KMS-11 (cell line): Measurements from ENCODE around the gene PRDM16.

Experiments used
- H2AFZ ChIP-seq: fragments of 200-600 bp; sonication (generic); 2 replicates; pipeline ENCODE4 v1.6.1; 2016; ENCODE audit warnings: antibody characterized with exemption, mixed run types, low read depth
- H3K27ac ChIP-seq: fragments of 200-600 bp; sonication (generic); 2 replicates; pipeline ENCODE4 v1.6.1; 2016; ENCODE audit warnings: mild to moderate bottlenecking, mixed run types
- H3K27me3 ChIP-seq: fragments of 200-600 bp; sonication (generic); 2 replicates; pipeline ENCODE4 v1.6.1; 2017; ENCODE audit warnings: mild to moderate bottlenecking, low read depth, mixed run types, moderate library complexity; ENCODE audit not compliant: insufficient read depth
- H3K36me3 ChIP-seq: fragments of 200-600 bp; sonication (generic); 2 replicates; pipeline ENCODE4 v1.6.1; 2017; ENCODE audit warnings: mild to moderate bottlenecking, mixed run types; ENCODE audit not compliant: insufficient read depth
- H3K4me1 ChIP-seq: fragments of 200-600 bp; sonication (generic); 2 replicates; pipeline ENCODE4 v1.6.1; 2016; ENCODE audit warnings: mild to moderate bottlenecking, low read depth, mixed run types; ENCODE audit not compliant: poor library complexity, severe bottlenecking
- H3K4me2 ChIP-seq: fragments of 200-600 bp; sonication (generic); 2 replicates; pipeline ENCODE4 v1.7.0; 2016; ENCODE audit warnings: mild to moderate bottlenecking, mixed run types
- H3K4me3 ChIP-seq: fragments of 200-600 bp; sonication (generic); IDR thresholded peaks from 2 replicates; pipeline ENCODE4 v1.6.1; 2017; ENCODE audit warnings: low read depth, low read length, mixed read lengths; ENCODE audit not compliant: insufficient read depth
- H3K79me2 ChIP-seq: fragments of 200-600 bp; sonication (generic); 2 replicates; pipeline ENCODE4 v1.6.1; 2016; ENCODE audit warnings: low read depth, mixed run types; ENCODE audit not compliant: insufficient read depth
- H3K9ac ChIP-seq: fragments of 200-600 bp; sonication (generic); 2 replicates; pipeline ENCODE4 v1.6.1; 2016; ENCODE audit warnings: mild to moderate bottlenecking, mixed run types
- H4K20me1 ChIP-seq: fragments of 200-600 bp; sonication (generic); 2 replicates; pipeline ENCODE4 v1.6.1; 2016; ENCODE audit warnings: mild to moderate bottlenecking, mixed run types; ENCODE audit not compliant: insufficient read depth
- CTCF ChIP-seq: fragments of 200-600 bp; sonication (generic); conservative IDR thresholded peaks from 2 replicates; pipeline ENCODE4 v1.6.1; 2017; ENCODE audit warnings: low read depth, mild to moderate bottlenecking, antibody characterized with exemption, low read length, moderate library complexity, mixed read lengths

The PRDM16 gene

GRCh38 chr1:3231245-3231644 is 162.2 kb downstream of the PRDM16 start:
- Histone ChIP-seq H3K27me3 (peaks cover 89% of the 10 kb centered on the region), H2AFZ (no peak overlapping the region), H3K4me3 (no peak overlapping the region), H3K79me2 (no peaks in the 10 kb centered on the region), H3K36me3 (no peaks in the 10 kb centered on the region), H3K4me2 (no peak overlapping the region), H3K9ac (no peak overlapping the region), H3K4me1 (no peaks in the 10 kb centered on the region), H3K27ac (no peak overlapping the region), H4K20me1 (no peaks in the 10 kb centered on the region)
- no peak for TF ChIP-seq CTCF

DNA sequence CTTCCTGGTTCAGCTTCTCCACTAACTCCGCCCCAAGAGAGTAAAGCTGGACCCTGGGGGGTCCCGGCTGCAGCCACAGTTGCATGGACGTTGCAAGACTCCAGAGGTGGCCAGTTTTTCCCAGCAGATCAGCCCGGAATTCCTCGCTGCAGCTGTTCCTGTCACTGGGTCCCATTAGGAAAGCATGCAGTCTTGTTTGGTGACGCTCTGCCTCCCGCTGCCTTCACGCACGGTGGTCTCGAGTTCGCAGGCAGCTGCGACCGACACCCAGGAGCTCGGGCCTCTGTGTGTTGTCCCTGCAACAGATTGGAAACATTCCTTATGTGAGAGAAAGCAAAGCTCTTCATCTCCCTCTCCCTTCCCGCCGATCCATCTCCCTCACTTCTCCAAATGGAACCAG is 162.8 kb downstream of the PRDM16 start:
- Histone ChIP-seq H3K4me1 (no peaks in the 10 kb centered on the region), H3K27ac (no peak overlapping the region), H4K20me1 (no peaks in the 10 kb centered on the region), H3K4me3 (no peak overlapping the region), H3K9ac (no peak overlapping the region), H3K4me2 (no peak overlapping the region), H3K36me3 (no peaks in the 10 kb centered on the region), H3K27me3 (peaks cover 83% of the 10 kb centered on the region), H3K79me2 (no peaks in the 10 kb centered on the region), H2AFZ (no peak overlapping the region)
- TF ChIP-seq CTCF = no peak

DNA sequence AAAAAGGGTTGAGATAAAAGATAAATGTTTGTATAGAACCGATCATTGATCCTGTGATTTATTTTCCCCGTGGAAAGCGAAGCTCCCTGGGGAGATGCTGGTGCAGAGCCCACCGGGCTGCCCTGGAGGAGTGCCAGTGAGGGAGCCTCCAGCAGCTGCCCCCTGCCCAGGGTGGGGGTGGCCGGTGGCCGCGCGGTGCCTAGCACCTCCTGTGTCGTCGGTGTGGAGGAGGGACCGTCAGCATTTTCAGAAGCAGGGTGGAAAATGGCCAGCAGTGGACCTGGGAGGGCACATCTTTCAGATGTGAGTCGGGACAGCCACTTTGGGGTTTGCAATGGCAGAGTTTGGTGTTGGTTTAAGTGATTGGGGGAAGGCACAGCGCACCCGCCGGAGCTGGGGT is 164.0 kb downstream of the PRDM16 start:
- Histone ChIP-seq H3K36me3 (no peaks in the 10 kb centered on the region), H3K4me1 (no peaks in the 10 kb centered on the region), H3K27ac (no peak overlapping the region), H3K27me3 (peaks cover 80% of the 10 kb centered on the region), H3K4me2 (no peak overlapping the region), H3K4me3 (no peak overlapping the region), H3K79me2 (no peaks in the 10 kb centered on the region), H3K9ac (no peak overlapping the region), H4K20me1 (no peaks in the 10 kb centered on the region), H2AFZ (no peak overlapping the region)
- TF ChIP-seq CTCF = no peak

- H3K27me3 ChIP-seq = peaks cover 81% of the 10 kb centered on the region
Measured at GRCh38 chr1:3233551-3233950, 164.5 kb downstream of the PRDM16 start.

More at GRCh38 chr1:3233551-3233950, 164.5 kb downstream of the PRDM16 start:
- TF ChIP-seq CTCF = no peak
- no peaks in the 10 kb centered on the region for H4K20me1 ChIP-seq
- H3K4me2 ChIP-seq = no peak overlapping the region
- H2AFZ ChIP-seq = no peak overlapping the region
- no peak overlapping the region for H3K4me3 ChIP-seq
- H3K36me3 ChIP-seq = no peaks in the 10 kb centered on the region
- no peaks in the 10 kb centered on the region for H3K4me1 ChIP-seq
- H3K9ac ChIP-seq = no peak overlapping the region
- no peaks in the 10 kb centered on the region for H3K79me2 ChIP-seq
- no peak overlapping the region for H3K27ac ChIP-seq
